ENCODE results near the gene CDC42.

Gene CDC42

GRCh38 chr1:22123071-22123390 is 70.5 kb downstream of the CDC42 start:
- Histone ChIP-seq H3K4me3 (ENCODE audit: insufficient read depth in 1 of 2, low read depth in 1 of 2, low read length in 2 of 2) (no peak overlapping the region), H3K18ac (ENCODE audit: low read depth in 1 of 2, low read length in 2 of 2) (peak overlapping the region in 1 of 2 experiments; percentile 26), H3K27me3 (ENCODE audit: control insufficient read depth in 1 of 2, insufficient read depth in 1 of 2, low read length in 2 of 2) (no peaks in the 10 kb centered on the region)

GRCh38 chr1:22123901-22124404 is 71.4 kb downstream of the CDC42 start:
- Histone ChIP-seq H3K23ac (ENCODE audit: low read length in 2 of 2) (no peak overlapping the region), H2BK5ac (ENCODE audit: low read depth, low read length, poor library complexity, severe bottlenecking) (no peak overlapping the region), H4K8ac (ENCODE audit: low read length) (no peak overlapping the region), H3K36me3 (ENCODE audit: control insufficient read depth in 1 of 2, insufficient read depth in 2 of 2, low read depth in 1 of 2, low read length in 2 of 2) (peaks cover 14 to 37% of the 10 kb centered on the region in 2 experiments), H3K4me2 (ENCODE audit: low read length, poor library complexity, severe bottlenecking) (no peak overlapping the region), H3K9ac (ENCODE audit: low read length) (no peak overlapping the region), H2AFZ (ENCODE audit: low read depth, low read length) (no peak overlapping the region), H2BK15ac (ENCODE audit: low read depth, poor library complexity, severe bottlenecking) (no peak overlapping the region), H4K91ac (ENCODE audit: low read length) (no peak overlapping the region), H2BK12ac (ENCODE audit: low read length in 2 of 2) (peak overlapping the region in 1 of 2 experiments; percentile 13), H2BK120ac (ENCODE audit: low read depth, low read length) (no peak overlapping the region), H3K4me3 (ENCODE audit: insufficient read depth in 1 of 2, low read depth in 1 of 2, low read length in 2 of 2) (no peak overlapping the region), H3K4me1 (ENCODE audit: control insufficient read depth, insufficient read depth, low read depth, low read length) (peaks cover 25% of the 10 kb centered on the region), H3K14ac (ENCODE audit: low read length in 2 of 2) (no peak overlapping the region), H3K27me3 (ENCODE audit: control insufficient read depth in 1 of 2, insufficient read depth in 1 of 2, low read length in 2 of 2) (no peaks in the 10 kb centered on the region), H2AK5ac (ENCODE audit: low read length, severe bottlenecking) (no peak overlapping the region), H3K4ac (ENCODE audit: low read depth in 1 of 2, low read length in 2 of 2) (no peak overlapping the region), H3K18ac (ENCODE audit: low read depth in 1 of 2, low read length in 2 of 2) (no peak overlapping the region), H3K79me1 (replicated peaks; ENCODE audit: low read length, poor library complexity, severe bottlenecking) (peaks cover 24% of the 10 kb centered on the region), H3K27ac (ENCODE audit: low read length, poor library complexity, severe bottlenecking) (no peak overlapping the region), H3K9me3 (ENCODE audit: control insufficient read depth, low read length) (no peaks in the 10 kb centered on the region)
- WGBS: 94% methylated on average over 9 of the region's 9 CpGs
- no peak for DNase-seq

More at GRCh38 chr1:22123071-22123390, 70.5 kb downstream of the CDC42 start:
- Histone ChIP-seq H2AK5ac (ENCODE audit: low read length, severe bottlenecking) (no peak overlapping the region), H2BK120ac (ENCODE audit: low read depth, low read length) (no peak overlapping the region), H2BK15ac (ENCODE audit: low read depth, poor library complexity, severe bottlenecking) (no peak overlapping the region), H3K9ac (ENCODE audit: low read length) (no peak overlapping the region), H3K27ac (ENCODE audit: low read length, poor library complexity, severe bottlenecking) (no peak overlapping the region), H4K8ac (ENCODE audit: low read length) (no peak overlapping the region), H3K9me3 (ENCODE audit: control insufficient read depth, low read length) (no peaks in the 10 kb centered on the region), H3K36me3 (ENCODE audit: control insufficient read depth in 1 of 2, insufficient read depth in 2 of 2, low read depth in 1 of 2, low read length in 2 of 2) (peaks cover 22 to 46% of the 10 kb centered on the region in 2 experiments), H3K14ac (ENCODE audit: low read length in 2 of 2) (no peak overlapping the region), H3K4me1 (ENCODE audit: control insufficient read depth, insufficient read depth, low read depth, low read length) (peaks cover 28% of the 10 kb centered on the region), H2AFZ (ENCODE audit: low read depth, low read length) (no peak overlapping the region), H3K4ac (ENCODE audit: low read depth in 1 of 2, low read length in 2 of 2) (no peak overlapping the region), H3K79me1 (replicated peaks; ENCODE audit: low read length, poor library complexity, severe bottlenecking) (peaks cover 32% of the 10 kb centered on the region), H3K23ac (ENCODE audit: low read length in 2 of 2) (no peak overlapping the region), H2BK5ac (ENCODE audit: low read depth, low read length, poor library complexity, severe bottlenecking) (no peak overlapping the region), H2BK12ac (ENCODE audit: low read length in 2 of 2) (no peak overlapping the region), H3K4me2 (ENCODE audit: low read length, poor library complexity, severe bottlenecking) (no peak overlapping the region), H4K91ac (ENCODE audit: low read length) (no peak overlapping the region)
- 74% methylated on average over 8 of the region's 8 CpGs for WGBS
- DNase-seq: no peak

- H3K4ac ChIP-seq (ENCODE audit: low read depth in 1 of 2, low read length in 2 of 2): no peak overlapping the region
- WGBS: 97% methylated on average over 8 of the region's 8 CpGs
- no peak overlapping the region for H3K18ac ChIP-seq (ENCODE audit: low read depth in 1 of 2, low read length in 2 of 2)
- H3K79me1 ChIP-seq (replicated peaks; ENCODE audit: low read length, poor library complexity, severe bottlenecking): peaks cover 21% of the 10 kb centered on the region
- no peak overlapping the region for H3K23ac ChIP-seq (ENCODE audit: low read length in 2 of 2)
- H3K4me3 ChIP-seq (ENCODE audit: insufficient read depth in 1 of 2, low read depth in 1 of 2, low read length in 2 of 2): no peak overlapping the region
- H2BK15ac ChIP-seq (ENCODE audit: low read depth, poor library complexity, severe bottlenecking): no peak overlapping the region
- no peak overlapping the region for H2BK12ac ChIP-seq (ENCODE audit: low read length in 2 of 2)
- no peak overlapping the region for H2BK5ac ChIP-seq (ENCODE audit: low read depth, low read length, poor library complexity, severe bottlenecking)
- no peaks in the 10 kb centered on the region for H3K9me3 ChIP-seq (ENCODE audit: control insufficient read depth, low read length)
- no peak overlapping the region for H2BK120ac ChIP-seq (ENCODE audit: low read depth, low read length)
- H3K4me1 ChIP-seq (ENCODE audit: control insufficient read depth, insufficient read depth, low read depth, low read length): peaks cover 25% of the 10 kb centered on the region
- no peak overlapping the region for H3K4me2 ChIP-seq (ENCODE audit: low read length, poor library complexity, severe bottlenecking)
- no peak overlapping the region for H4K91ac ChIP-seq (ENCODE audit: low read length)
- no peak overlapping the region for H3K9ac ChIP-seq (ENCODE audit: low read length)
- no peak overlapping the region for H2AK5ac ChIP-seq (ENCODE audit: low read length, severe bottlenecking)
- no peak overlapping the region for H2AFZ ChIP-seq (ENCODE audit: low read depth, low read length)
- no peaks in the 10 kb centered on the region for H3K27me3 ChIP-seq (ENCODE audit: control insufficient read depth in 1 of 2, insufficient read depth in 1 of 2, low read length in 2 of 2)
- H3K14ac ChIP-seq (ENCODE audit: low read length in 2 of 2): no peak overlapping the region
- H4K8ac ChIP-seq (ENCODE audit: low read length): no peak overlapping the region
- H3K27ac ChIP-seq (ENCODE audit: low read length, poor library complexity, severe bottlenecking): no peak overlapping the region
- H3K36me3 ChIP-seq (ENCODE audit: control insufficient read depth in 1 of 2, insufficient read depth in 2 of 2, low read depth in 1 of 2, low read length in 2 of 2): peaks cover 10 to 36% of the 10 kb centered on the region in 2 experiments
- no peak for DNase-seq
Observed at GRCh38 chr1:22124592-22125229, 72.2 kb downstream of the CDC42 start.

- 91% methylated on average over 12 of the region's 12 CpGs for WGBS
- no peak overlapping the region for H4K8ac ChIP-seq (ENCODE audit: low read length)
- H3K14ac ChIP-seq (ENCODE audit: low read length in 2 of 2): no peak overlapping the region
- H3K4ac ChIP-seq (ENCODE audit: low read depth in 1 of 2, low read length in 2 of 2): no peak overlapping the region
- no peaks in the 10 kb centered on the region for H3K9me3 ChIP-seq (ENCODE audit: control insufficient read depth, low read length)
- no peak overlapping the region for H2AFZ ChIP-seq (ENCODE audit: low read depth, low read length)
- H3K4me3 ChIP-seq (ENCODE audit: insufficient read depth in 1 of 2, low read depth in 1 of 2, low read length in 2 of 2): no peak overlapping the region
- H2BK15ac ChIP-seq (ENCODE audit: low read depth, poor library complexity, severe bottlenecking): no peak overlapping the region
- no peak overlapping the region for H3K27ac ChIP-seq (ENCODE audit: low read length, poor library complexity, severe bottlenecking)
- H2BK120ac ChIP-seq (ENCODE audit: low read depth, low read length): no peak overlapping the region
- no peak overlapping the region for H2AK5ac ChIP-seq (ENCODE audit: low read length, severe bottlenecking)
- H2BK5ac ChIP-seq (ENCODE audit: low read depth, low read length, poor library complexity, severe bottlenecking): no peak overlapping the region
- no peak overlapping the region for H3K4me2 ChIP-seq (ENCODE audit: low read length, poor library complexity, severe bottlenecking)
- no peak overlapping the region for H3K18ac ChIP-seq (ENCODE audit: low read depth in 1 of 2, low read length in 2 of 2)
- H3K27me3 ChIP-seq (ENCODE audit: control insufficient read depth in 1 of 2, insufficient read depth in 1 of 2, low read length in 2 of 2): no peaks in the 10 kb centered on the region
- DNase-seq: no peak
- no peak overlapping the region for H4K91ac ChIP-seq (ENCODE audit: low read length)
- H3K79me1 ChIP-seq (replicated peaks; ENCODE audit: low read length, poor library complexity, severe bottlenecking): peaks cover 10% of the 10 kb centered on the region
- peaks cover 15% of the 10 kb centered on the region for H3K4me1 ChIP-seq (ENCODE audit: control insufficient read depth, insufficient read depth, low read depth, low read length)
- no peak overlapping the region for H2BK12ac ChIP-seq (ENCODE audit: low read length in 2 of 2)
- H3K9ac ChIP-seq (ENCODE audit: low read length): no peak overlapping the region
- no peak overlapping the region for H3K23ac ChIP-seq (ENCODE audit: low read length in 2 of 2)
- peaks cover 0 to 22% of the 10 kb centered on the region in 2 experiments for H3K36me3 ChIP-seq (ENCODE audit: control insufficient read depth in 1 of 2, insufficient read depth in 2 of 2, low read depth in 1 of 2, low read length in 2 of 2)
Observed at GRCh38 chr1:22126531-22126930, 74.0 kb downstream of the CDC42 start.

All from mesenchymal stem cell (in vitro differentiated cells and primary cell).